WTC11 (cell line): ENCODE data around the gene UBE2J1. TPM values are rescaled to one million over a fixed set of nuclear protein-coding genes. Genes with fewer than 3 reads are reported as not detected.

Experiments
- ATAC-seq: fragments of 200-7000 bp; cut with Tn5 transposase; 2 replicates; pipeline ENCODE4 v1.10.0; 2021; ENCODE audit warnings: mild to moderate bottlenecking, moderate library complexity
- CTCF ChIA-PET: fragments of 300-600 bp; sonication (Branson Sonifier 250); formaldehyde crosslinking; loops from one replicate; lab custom pipeline; 2021; ENCODE audit warnings: antibody characterized with exemption; lab: Charles Lee
- POLR2A ChIA-PET: fragments of 350-600 bp; sonication (Branson Sonifier 250); formaldehyde crosslinking; loops from one replicate; lab custom pipeline; 2021; ENCODE audit warnings: antibody characterized with exemption; lab: Charles Lee
- DNase-seq: peaks from one replicate; pipeline ENCODE4 v3.0.0; 2021; ENCODE audit warnings: low spot score
- H3K27ac Mint-ChIP-seq: 2 replicates; pipeline ENCODE4 v1.8.0; 2021; ENCODE audit warnings: mixed read lengths
- H3K27me3 Mint-ChIP-seq: 2 replicates; pipeline ENCODE4 v1.8.0; 2021; ENCODE audit warnings: low read depth, mild to moderate bottlenecking, moderate library complexity, mixed read lengths
- H3K36me3 Mint-ChIP-seq: 2 replicates; pipeline ENCODE4 v1.8.0; 2021; ENCODE audit warnings: mixed read lengths
- H3K4me1 Mint-ChIP-seq: 2 replicates; pipeline ENCODE4 v1.8.0; 2022; ENCODE audit warnings: mixed read lengths
- H3K4me3 Mint-ChIP-seq: 2 replicates; pipeline ENCODE4 v1.8.0; 2021; ENCODE audit warnings: mild to moderate bottlenecking, moderate library complexity, mixed read lengths
- H3K9me3 Mint-ChIP-seq: 2 replicates; pipeline ENCODE4 v1.8.0; 2021; ENCODE audit warnings: mixed read lengths
- ATF1 ChIP-seq: sonication (generic); formaldehyde crosslinking; IDR thresholded peaks from 2 replicates; pipeline ENCODE4 v1.8.1; 2023; ENCODE audit warnings: mild to moderate bottlenecking, moderate library complexity, missing genetic modification reagents
- ETV6 ChIP-seq: sonication (generic); formaldehyde crosslinking; IDR thresholded peaks from 2 replicates; pipeline ENCODE4 v1.8.1; 2022; ENCODE audit warnings: mild to moderate bottlenecking, missing genetic modification reagents
- FOXJ3 ChIP-seq: sonication (generic); formaldehyde crosslinking; IDR thresholded peaks from 2 replicates; pipeline ENCODE4 v1.9.0; 2021; ENCODE audit warnings: missing genetic modification reagents, mild to moderate bottlenecking, borderline replicate concordance
- FOXK1 ChIP-seq: sonication (generic); formaldehyde crosslinking; IDR thresholded peaks from 2 replicates; pipeline ENCODE4 v1.8.0; 2022; ENCODE audit warnings: mild to moderate bottlenecking, moderate library complexity, missing genetic modification reagents
- FOXP1 ChIP-seq: sonication (generic); formaldehyde crosslinking; IDR thresholded peaks from 2 replicates; pipeline ENCODE4 v1.8.0; 2022; ENCODE audit warnings: missing genetic modification reagents, mild to moderate bottlenecking, moderate library complexity, borderline replicate concordance
- IRF2 ChIP-seq: sonication (generic); formaldehyde crosslinking; IDR thresholded peaks from 2 replicates; pipeline ENCODE4 v1.8.0; 2022; ENCODE audit warnings: low read depth, missing genetic modification reagents, borderline replicate concordance
- NFE2L1 ChIP-seq: sonication (generic); formaldehyde crosslinking; IDR thresholded peaks from 2 replicates; pipeline ENCODE4 v1.8.1; 2023; ENCODE audit warnings: missing genetic modification reagents
- NR3C1 ChIP-seq: sonication (generic); formaldehyde crosslinking; conservative IDR thresholded peaks from 2 replicates; pipeline ENCODE4 v1.8.1; 2023; ENCODE audit warnings: low read depth, mild to moderate bottlenecking, missing genetic modification reagents
- RELA ChIP-seq: sonication (generic); formaldehyde crosslinking; IDR thresholded peaks from 2 replicates; pipeline ENCODE4 v1.8.1; 2022; ENCODE audit warnings: missing genetic modification reagents, mild to moderate bottlenecking, borderline replicate concordance
- TEAD1 ChIP-seq: sonication (generic); formaldehyde crosslinking; IDR thresholded peaks from 2 replicates; pipeline ENCODE4 v1.8.0; 2022; ENCODE audit warnings: mild to moderate bottlenecking, missing genetic modification reagents
- USF2 ChIP-seq: sonication (generic); formaldehyde crosslinking; IDR thresholded peaks from 2 replicates; pipeline ENCODE4 v1.8.1; 2023; ENCODE audit warnings: mild to moderate bottlenecking, missing genetic modification reagents, moderate library complexity
- ZNF121 ChIP-seq: sonication (generic); formaldehyde crosslinking; IDR thresholded peaks from 2 replicates; pipeline ENCODE4 v1.8.0; 2023; ENCODE audit warnings: missing genetic modification reagents
- ZNF532 ChIP-seq: fragments of 250-450 bp; sonication (Bioruptor Pico); IDR thresholded peaks from 2 replicates; pipeline ENCODE4 v1.9.0; 2021; ENCODE audit warnings: mild to moderate bottlenecking, borderline replicate concordance
- total RNA-seq: library from RNA; stranded (reverse); gene quantifications from 3 replicates; pipeline ENCODE4 v1.2.3, GENCODE V29; 2021
- TF ChIP-seq, protein P1 (sequence below): sonication (generic); formaldehyde crosslinking; IDR thresholded peaks from 2 replicates; pipeline ENCODE4 v1.8.1; 2023; ENCODE audit warnings: mild to moderate bottlenecking, moderate library complexity, missing genetic modification reagents
- TF ChIP-seq, protein P2 (sequence below): fragments of 250-450 bp; sonication (Bioruptor Pico); IDR thresholded peaks from 2 replicates; pipeline ENCODE4 v1.9.0; 2021; ENCODE audit warnings: mild to moderate bottlenecking
- TF ChIP-seq, protein P3 (sequence below): sonication (generic); formaldehyde crosslinking; IDR thresholded peaks from 2 replicates; pipeline ENCODE4 v1.8.0; 2022; ENCODE audit warnings: mild to moderate bottlenecking, missing genetic modification reagents
- TF ChIP-seq, protein P4 (sequence below): sonication (generic); formaldehyde crosslinking; IDR thresholded peaks from 2 replicates; pipeline ENCODE4 v1.8.1; 2023; ENCODE audit warnings: mild to moderate bottlenecking, missing genetic modification reagents, moderate library complexity
- TF ChIP-seq, protein P5 (sequence below): sonication (generic); formaldehyde crosslinking; IDR thresholded peaks from 2 replicates; pipeline ENCODE4 v1.8.0; 2022; ENCODE audit warnings: mild to moderate bottlenecking, missing genetic modification reagents

UBE2J1 gene
- total RNA-seq, 1 experiment from 2014 or later: 12.3 TPM

- POLR2A ChIA-PET: no interaction called here
- Mint-ChIP-seq H3K27ac (no peak overlapping the region), H3K4me1 (peaks cover 18% of the 10 kb centered on the region), H3K9me3 (no peaks in the 10 kb centered on the region), H3K36me3 (no peaks in the 10 kb centered on the region), H3K4me3 (no peak overlapping the region), H3K27me3 (no peaks in the 10 kb centered on the region; the same call in 1 of the 2 replicates)
- CTCF ChIA-PET: interaction anchor here (0.8 to 3.4 kb wide), 5 partner anchors 9 to 90 kb away, joined by 3 to 16 read pairs (median 6); no protein-coding TSS in a partner anchor
- ATAC-seq: no peak
- no peak for DNase-seq
- TF ChIP-seq FOXJ3 (no peak), FOXK1 (CRISPR knock-in tag) (no peak), ZNF121 (CRISPR knock-in tag) (no peak), RELA (CRISPR knock-in tag) (no peak), IRF2 (CRISPR knock-in tag) (no peak), ETV6 (CRISPR knock-in tag) (no peak), NFE2L1 (CRISPR knock-in tag) (no peak), FOXP1 (no peak), TEAD1 (CRISPR knock-in tag) (no peak), ATF1 (CRISPR knock-in tag) (no peak), NR3C1 (CRISPR knock-in tag) (no peak), USF2 (CRISPR knock-in tag) (no peak), ZNF532 (CRISPR knock-in tag) (no peak)
- TF ChIP-seq, protein P1, sequence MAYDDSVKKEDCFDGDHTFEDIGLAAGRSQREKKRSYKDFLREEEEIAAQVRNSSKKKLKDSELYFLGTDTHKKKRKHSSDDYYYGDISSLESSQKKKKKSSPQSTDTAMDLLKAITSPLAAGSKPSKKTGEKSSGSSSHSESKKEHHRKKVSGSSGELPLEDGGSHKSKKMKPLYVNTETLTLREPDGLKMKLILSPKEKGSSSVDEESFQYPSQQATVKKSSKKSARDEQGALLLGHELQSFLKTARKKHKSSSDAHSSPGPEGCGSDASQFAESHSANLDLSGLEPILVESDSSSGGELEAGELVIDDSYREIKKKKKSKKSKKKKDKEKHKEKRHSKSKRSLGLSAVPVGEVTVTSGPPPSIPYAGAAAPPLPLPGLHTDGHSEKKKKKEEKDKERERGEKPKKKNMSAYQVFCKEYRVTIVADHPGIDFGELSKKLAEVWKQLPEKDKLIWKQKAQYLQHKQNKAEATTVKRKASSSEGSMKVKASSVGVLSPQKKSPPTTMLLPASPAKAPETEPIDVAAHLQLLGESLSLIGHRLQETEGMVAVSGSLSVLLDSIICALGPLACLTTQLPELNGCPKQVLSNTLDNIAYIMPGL (CRISPR knock-in tag): no peak
- TF ChIP-seq, protein P2, sequence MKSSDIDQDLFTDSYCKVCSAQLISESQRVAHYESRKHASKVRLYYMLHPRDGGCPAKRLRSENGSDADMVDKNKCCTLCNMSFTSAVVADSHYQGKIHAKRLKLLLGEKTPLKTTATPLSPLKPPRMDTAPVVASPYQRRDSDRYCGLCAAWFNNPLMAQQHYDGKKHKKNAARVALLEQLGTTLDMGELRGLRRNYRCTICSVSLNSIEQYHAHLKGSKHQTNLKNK: no peak
- TF ChIP-seq, protein P3, sequence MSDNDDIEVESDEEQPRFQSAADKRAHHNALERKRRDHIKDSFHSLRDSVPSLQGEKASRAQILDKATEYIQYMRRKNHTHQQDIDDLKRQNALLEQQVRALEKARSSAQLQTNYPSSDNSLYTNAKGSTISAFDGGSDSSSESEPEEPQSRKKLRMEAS: no peak
- TF ChIP-seq, protein P4, sequence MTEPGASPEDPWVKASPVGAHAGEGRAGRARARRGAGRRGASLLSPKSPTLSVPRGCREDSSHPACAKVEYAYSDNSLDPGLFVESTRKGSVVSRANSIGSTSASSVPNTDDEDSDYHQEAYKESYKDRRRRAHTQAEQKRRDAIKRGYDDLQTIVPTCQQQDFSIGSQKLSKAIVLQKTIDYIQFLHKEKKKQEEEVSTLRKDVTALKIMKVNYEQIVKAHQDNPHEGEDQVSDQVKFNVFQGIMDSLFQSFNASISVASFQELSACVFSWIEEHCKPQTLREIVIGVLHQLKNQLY (CRISPR knock-in tag): no peak
- TF ChIP-seq, protein P5, sequence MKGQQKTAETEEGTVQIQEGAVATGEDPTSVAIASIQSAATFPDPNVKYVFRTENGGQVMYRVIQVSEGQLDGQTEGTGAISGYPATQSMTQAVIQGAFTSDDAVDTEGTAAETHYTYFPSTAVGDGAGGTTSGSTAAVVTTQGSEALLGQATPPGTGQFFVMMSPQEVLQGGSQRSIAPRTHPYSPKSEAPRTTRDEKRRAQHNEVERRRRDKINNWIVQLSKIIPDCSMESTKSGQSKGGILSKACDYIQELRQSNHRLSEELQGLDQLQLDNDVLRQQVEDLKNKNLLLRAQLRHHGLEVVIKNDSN (CRISPR knock-in tag): no peak
Measured at GRCh38 chr6:89282749-89283148, 69.8 kb downstream of the UBE2J1 start.
